PC-3 (cell line): ENCODE results near the gene KLK15. TPM values are rescaled to one million over a fixed set of nuclear protein-coding genes. Genes with fewer than 3 reads are reported as not detected.
A peak's percentile ranks its signal among the peaks of the same experiment; 100 is the strongest.

Source experiments
- ATAC-seq: fragments of 200-7000 bp; cut with Tn5 transposase; 2 replicates; pipeline ENCODE4 v1.9.1; 2020; ENCODE audit warnings: mild to moderate bottlenecking, moderate library complexity
- BruUV-seq: library from RNA; stranded (reverse); fragments of 400-500 nt; replicated peaks from 2 replicates; lab custom pipeline; 2021; lab: Mats Ljungman, UMichigan
- CTCF ChIA-PET: fragments of 300-600 bp; sonication (Branson Sonifier 250); formaldehyde crosslinking; loops from one replicate; lab custom pipeline; 2022; ENCODE audit warnings: antibody characterized with exemption; lab: Charles Lee
- POLR2A ChIA-PET: fragments of 300-600 bp; sonication (Branson Sonifier 250); formaldehyde crosslinking; loops from one replicate; lab custom pipeline; 2022; ENCODE audit warnings: antibody characterized with exemption; ENCODE audit not compliant: unreplicated experiment; lab: Charles Lee
- DNase-seq: peaks from one replicate; pipeline ENCODE4 v3.0.0-alpha.2; 2015
- H2AFZ ChIP-seq: fragments of 300-600 bp; sonication (generic); 2 replicates; pipeline ENCODE4 v1.6.0; 2016; ENCODE audit warnings: antibody characterized with exemption, low read length
- H3F3A ChIP-seq: fragments of 300-600 bp; sonication (generic); one replicate; pipeline ENCODE4 v1.6.0; 2017; ENCODE audit warnings: antibody characterized with exemption, low read length, control low read depth, mild to moderate bottlenecking; ENCODE audit not compliant: unreplicated experiment
- H3K27ac ChIP-seq: fragments of 300-600 bp; sonication (generic); 2 replicates; pipeline ENCODE4 v1.5.1; 2016; ENCODE audit warnings: mild to moderate bottlenecking, low read length
- H3K27me3 ChIP-seq: fragments of 300-600 bp; sonication (generic); 2 replicates; pipeline ENCODE4 v1.6.1; 2016; ENCODE audit warnings: low read length, mixed read lengths
- H3K36me3 ChIP-seq: fragments of 300-600 bp; sonication (generic); 2 replicates; pipeline ENCODE4 v1.6.1; 2016; ENCODE audit warnings: low read depth, mixed run types, low read length, mixed read lengths
- H3K4me1 ChIP-seq: fragments of 300-600 bp; sonication (generic); 2 replicates; pipeline ENCODE4 v1.5.1; 2016; ENCODE audit warnings: low read length; ENCODE audit not compliant: insufficient read depth
- H3K4me2 ChIP-seq: fragments of 300-600 bp; sonication (generic); 2 replicates; pipeline ENCODE4 v1.6.0; 2016; ENCODE audit warnings: low read length
- H3K4me3 ChIP-seq: fragments of 300-600 bp; sonication (generic); 2 replicates; pipeline ENCODE4 v1.5.1; 2016; ENCODE audit warnings: mild to moderate bottlenecking, low read length, mixed read lengths
- H3K79me2 ChIP-seq: fragments of 300-600 bp; sonication (generic); 2 replicates; pipeline ENCODE4 v1.6.1; 2017; ENCODE audit warnings: low read length, mixed read lengths
- H3K9ac ChIP-seq: fragments of 300-600 bp; sonication (generic); 2 replicates; pipeline ENCODE4 v1.6.0; 2016; ENCODE audit warnings: mild to moderate bottlenecking, low read length
- H3K9me2 ChIP-seq: fragments of 300-600 bp; sonication (generic); replicated peaks from 2 replicates; pipeline ENCODE4 v1.6.1; 2016; ENCODE audit warnings: mixed run types, low read length, mixed read lengths
- H3K9me3 ChIP-seq: fragments of 300-600 bp; sonication (generic); 2 replicates; pipeline ENCODE4 v1.6.1; 2016; ENCODE audit warnings: low read length, mixed read lengths
- H4K20me1 ChIP-seq: fragments of 300-600 bp; sonication (generic); 2 replicates; pipeline ENCODE4 v1.6.1; 2016; ENCODE audit warnings: low read length, mixed read lengths
- EZH2 ChIP-seq: fragments of 300-600 bp; sonication (generic); IDR thresholded peaks from one replicate; pipeline ENCODE4 v1.6.1; 2017; ENCODE audit warnings: antibody characterized with exemption, mild to moderate bottlenecking, low read length; ENCODE audit not compliant: unreplicated experiment
- EZH2phosphoT487 ChIP-seq: fragments of 300-600 bp; sonication (generic); IDR thresholded peaks from 2 replicates; pipeline ENCODE4 v1.6.1; 2018; ENCODE audit warnings: mild to moderate bottlenecking, antibody characterized with exemption, low read length, borderline replicate concordance
- intact Hi-C: fragments of 100-400 bp; cut with micrococcal nuclease; formaldehyde crosslinking; loops from 2 replicates; pipeline ENCODE4 v1.9.0; 2023
- total RNA-seq: library from RNA; depleted of rRNA; stranded (reverse); fragments of >200 nt; gene quantifications from 2 replicates; pipeline ENCODE4 v1.2.3, GENCODE V29; 2014
- TF ChIP-seq, protein P1 (sequence below): fragments of 300-600 bp; sonication (generic); conservative IDR thresholded peaks from 2 replicates; pipeline ENCODE4 v1.5.1; 2017; ENCODE audit warnings: antibody characterized with exemption, low read depth, mild to moderate bottlenecking, low read length

Gene KLK15
- total RNA-seq, 1 experiment from 2014 or later, result 1.3 TPM

DNA sequence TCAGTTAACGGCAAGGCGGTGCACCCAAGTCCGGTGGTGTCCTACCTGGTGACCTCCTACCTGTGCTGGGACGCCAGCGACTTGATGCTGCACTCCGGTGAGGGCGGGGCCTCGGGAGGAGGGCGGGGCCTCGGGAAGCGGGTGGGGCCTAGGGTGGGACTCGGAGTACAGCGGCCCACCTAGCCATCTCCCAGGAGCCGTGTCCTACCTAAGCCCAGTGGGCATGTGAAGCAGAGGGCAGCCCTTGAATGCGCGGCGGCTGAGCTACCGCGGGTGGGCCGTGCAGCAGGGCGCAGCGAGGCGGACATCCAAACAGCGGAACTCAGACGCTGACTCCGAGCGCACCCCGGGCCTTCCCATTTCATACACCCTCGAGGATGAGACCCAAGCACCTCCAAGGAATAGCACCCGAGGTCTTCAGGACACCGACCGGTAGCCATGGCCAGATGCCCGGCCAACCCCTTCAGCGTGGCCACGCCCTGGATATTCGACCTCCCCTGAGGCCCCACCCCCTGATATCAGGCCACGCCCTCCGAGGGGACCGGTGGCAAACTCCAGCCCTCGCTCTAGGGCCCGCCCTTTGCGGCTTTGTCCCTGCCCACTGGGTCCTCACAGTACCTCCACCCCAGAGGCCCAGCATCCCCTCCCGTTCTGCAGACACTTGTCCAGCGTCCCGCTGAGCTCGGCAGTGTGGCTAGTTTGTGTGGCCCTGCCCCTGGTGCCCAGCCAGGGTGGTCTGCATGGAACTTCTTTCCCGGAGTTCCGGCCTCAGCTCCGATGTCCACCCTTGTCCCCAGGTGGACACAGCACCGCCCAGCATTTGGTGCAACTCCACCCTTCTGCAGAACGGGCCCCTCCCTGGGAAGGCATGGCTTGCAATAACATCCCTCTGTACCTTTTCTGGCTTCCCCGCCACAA is 15.2 kb downstream of the KLK15 start:
- ChIA-PET POLR2A (no interaction called here), CTCF (no interaction called here)
- Histone ChIP-seq H3K9me2 (no peaks in the 10 kb centered on the region), H3K27me3 (peaks cover 61% of the 10 kb centered on the region), H3F3A (no peaks in the 10 kb centered on the region), H3K4me3 (peak overlapping the region; percentile 46), H4K20me1 (no peaks in the 10 kb centered on the region), H2AFZ (peak overlapping the region; percentile 55), H3K4me2 (peak overlapping the region; percentile 67), H3K9me3 (no peaks in the 10 kb centered on the region), H3K4me1 (no peaks in the 10 kb centered on the region), H3K79me2 (no peaks in the 10 kb centered on the region), H3K36me3 (no peaks in the 10 kb centered on the region), H3K27ac (no peak overlapping the region), H3K9ac (no peak overlapping the region)
- DNase-seq (peak; percentile 59), ATAC-seq (peak; percentile 72)
- BruUV-seq, result no TSS peak
- TF ChIP-seq, protein P1, sequence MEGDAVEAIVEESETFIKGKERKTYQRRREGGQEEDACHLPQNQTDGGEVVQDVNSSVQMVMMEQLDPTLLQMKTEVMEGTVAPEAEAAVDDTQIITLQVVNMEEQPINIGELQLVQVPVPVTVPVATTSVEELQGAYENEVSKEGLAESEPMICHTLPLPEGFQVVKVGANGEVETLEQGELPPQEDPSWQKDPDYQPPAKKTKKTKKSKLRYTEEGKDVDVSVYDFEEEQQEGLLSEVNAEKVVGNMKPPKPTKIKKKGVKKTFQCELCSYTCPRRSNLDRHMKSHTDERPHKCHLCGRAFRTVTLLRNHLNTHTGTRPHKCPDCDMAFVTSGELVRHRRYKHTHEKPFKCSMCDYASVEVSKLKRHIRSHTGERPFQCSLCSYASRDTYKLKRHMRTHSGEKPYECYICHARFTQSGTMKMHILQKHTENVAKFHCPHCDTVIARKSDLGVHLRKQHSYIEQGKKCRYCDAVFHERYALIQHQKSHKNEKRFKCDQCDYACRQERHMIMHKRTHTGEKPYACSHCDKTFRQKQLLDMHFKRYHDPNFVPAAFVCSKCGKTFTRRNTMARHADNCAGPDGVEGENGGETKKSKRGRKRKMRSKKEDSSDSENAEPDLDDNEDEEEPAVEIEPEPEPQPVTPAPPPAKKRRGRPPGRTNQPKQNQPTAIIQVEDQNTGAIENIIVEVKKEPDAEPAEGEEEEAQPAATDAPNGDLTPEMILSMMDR, result no peak
- no peak for TF ChIP-seq EZH2
- no peak for TF ChIP-seq EZH2phosphoT487
- intact Hi-C loops, result no loop called here

DNA sequence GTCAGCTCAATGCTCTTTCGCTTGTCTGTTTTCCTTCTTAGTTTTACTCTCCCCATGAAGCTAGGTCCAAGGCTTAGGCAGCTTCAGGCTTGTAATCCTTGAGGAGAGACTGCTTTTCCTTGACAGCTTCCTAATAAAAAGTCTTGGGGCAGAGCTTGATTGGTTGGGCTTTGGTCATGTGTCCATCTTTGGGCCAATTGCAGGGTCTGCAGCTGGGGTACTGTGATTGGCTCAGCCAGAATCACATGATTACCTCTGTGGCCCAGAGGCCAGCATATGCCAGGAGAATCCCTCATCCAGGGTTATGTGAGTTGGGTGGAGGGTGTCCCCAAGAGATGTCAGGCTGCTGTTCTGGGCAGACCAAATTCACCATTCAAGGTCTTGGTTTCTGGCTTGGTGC is 17.9 kb downstream of the KLK15 start:
- ChIA-PET CTCF (no interaction called here), POLR2A (no interaction called here)
- BruUV-seq, result no TSS peak
- ATAC-seq, result no peak
- no peak for TF ChIP-seq EZH2
- TF ChIP-seq, protein P1, result no peak
- TF ChIP-seq EZH2phosphoT487, result no peak
- H3K27me3 ChIP-seq, result peaks cover 38% of the 10 kb centered on the region
- DNase-seq, result no peak
- no peaks in the 10 kb centered on the region for H3F3A ChIP-seq
- no peaks in the 10 kb centered on the region for H3K36me3 ChIP-seq
- H3K27ac ChIP-seq, result no peak overlapping the region
- H2AFZ ChIP-seq, result no peak overlapping the region
- intact Hi-C loops, result no loop called here
- no peak overlapping the region for H3K4me2 ChIP-seq
- H3K9me2 ChIP-seq, result no peaks in the 10 kb centered on the region
- H3K9ac ChIP-seq, result no peak overlapping the region
- no peaks in the 10 kb centered on the region for H3K9me3 ChIP-seq
- H3K79me2 ChIP-seq, result no peaks in the 10 kb centered on the region
- no peak overlapping the region for H3K4me3 ChIP-seq
- no peaks in the 10 kb centered on the region for H3K4me1 ChIP-seq
- H4K20me1 ChIP-seq, result no peaks in the 10 kb centered on the region

DNA sequence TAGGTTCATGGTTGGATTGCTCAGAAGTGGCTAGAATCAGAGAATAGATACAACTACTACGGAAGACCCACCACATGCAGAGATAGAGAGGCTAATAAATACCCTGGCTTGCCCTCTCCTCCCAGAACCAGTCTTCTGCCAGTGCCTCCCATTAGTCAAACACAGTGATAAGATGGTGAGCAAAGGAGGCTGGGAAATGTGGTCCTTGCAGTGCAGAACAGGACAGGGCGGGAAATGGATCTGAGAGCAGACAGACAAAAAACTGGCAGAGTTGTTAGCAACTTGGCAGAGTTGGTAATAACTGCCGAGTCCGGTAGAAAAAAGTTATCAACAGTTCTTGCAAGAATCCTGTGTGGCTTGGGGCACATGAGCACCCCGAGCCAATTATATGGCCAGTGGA is 18.5 kb downstream of the KLK15 start:
- no peak overlapping the region for H3K4me3 ChIP-seq
- POLR2A ChIA-PET, result no interaction called here
- BruUV-seq, result no TSS peak

More for the DNA sequence above, 18.5 kb downstream of the KLK15 start:
- no peak for ATAC-seq
- no peak for DNase-seq
- H3K27me3 ChIP-seq, result peaks cover 32% of the 10 kb centered on the region
- no peaks in the 10 kb centered on the region for H4K20me1 ChIP-seq
- no peaks in the 10 kb centered on the region for H3F3A ChIP-seq
- H3K9ac ChIP-seq, result no peak overlapping the region
- H3K9me3 ChIP-seq, result no peaks in the 10 kb centered on the region
- CTCF ChIA-PET, result no interaction called here
- no peak overlapping the region for H3K27ac ChIP-seq
- intact Hi-C loops, result no loop called here
- H2AFZ ChIP-seq, result no peak overlapping the region
- no peak overlapping the region for H3K4me2 ChIP-seq
- H3K4me1 ChIP-seq, result no peaks in the 10 kb centered on the region
- H3K9me2 ChIP-seq, result no peaks in the 10 kb centered on the region
- no peak for TF ChIP-seq EZH2
- no peaks in the 10 kb centered on the region for H3K36me3 ChIP-seq
- no peaks in the 10 kb centered on the region for H3K79me2 ChIP-seq
